HuH-7 (cell line): ENCODE measurements around the gene OLFML1.

Experiments used
- DNase-seq: peaks from one replicate; pipeline ENCODE4 v3.0.0; 2011; ENCODE audit warnings: low spot score

OLFML1 gene

DNA sequence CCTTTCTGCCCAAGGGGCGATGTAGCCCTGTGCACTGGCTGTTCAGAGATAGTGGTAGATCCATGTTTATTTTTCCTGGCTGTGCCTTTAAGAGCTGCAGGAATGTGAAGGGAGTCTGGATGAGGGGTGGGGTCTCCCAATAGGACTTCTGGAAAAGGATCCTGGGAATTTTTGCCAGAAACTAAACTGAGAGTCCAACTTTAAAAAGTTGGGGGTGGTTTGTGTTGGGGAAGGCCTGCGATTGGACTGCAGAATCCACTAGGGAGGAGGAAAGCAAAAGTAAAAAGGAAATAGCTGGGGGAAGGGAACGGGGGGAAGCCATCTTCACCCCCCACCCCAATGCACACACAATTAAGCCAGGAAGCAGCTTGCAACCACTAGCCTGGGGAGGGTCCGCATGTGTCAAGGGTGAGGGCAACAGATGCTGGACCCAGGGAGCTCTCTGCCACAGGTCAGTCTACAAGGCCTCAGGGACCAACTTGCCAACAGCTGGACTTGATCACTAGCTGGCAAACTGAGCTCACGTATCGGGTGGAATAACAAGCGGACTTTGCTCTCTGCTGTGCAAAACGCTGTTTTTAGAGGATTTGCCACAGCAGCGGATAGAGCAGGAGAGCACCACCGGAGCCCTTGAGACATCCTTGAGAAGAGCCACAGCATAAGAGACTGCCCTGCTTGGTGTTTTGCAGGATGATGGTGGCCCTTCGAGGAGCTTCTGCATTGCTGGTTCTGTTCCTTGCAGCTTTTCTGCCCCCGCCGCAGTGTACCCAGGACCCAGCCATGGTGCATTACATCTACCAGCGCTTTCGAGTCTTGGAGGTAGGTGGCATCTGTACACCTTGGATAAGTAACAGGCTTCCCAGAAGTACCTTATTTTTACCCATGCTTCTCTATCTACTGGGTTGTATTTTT is at the start of gene OLFML1:
Gene OLFML1, plus strand, starts transcription at position 321 of the 912 bp plus-strand sequence. Its CDS starts 370 bp downstream, at position 691.
- peak; percentile 23 for DNase-seq

DNA sequence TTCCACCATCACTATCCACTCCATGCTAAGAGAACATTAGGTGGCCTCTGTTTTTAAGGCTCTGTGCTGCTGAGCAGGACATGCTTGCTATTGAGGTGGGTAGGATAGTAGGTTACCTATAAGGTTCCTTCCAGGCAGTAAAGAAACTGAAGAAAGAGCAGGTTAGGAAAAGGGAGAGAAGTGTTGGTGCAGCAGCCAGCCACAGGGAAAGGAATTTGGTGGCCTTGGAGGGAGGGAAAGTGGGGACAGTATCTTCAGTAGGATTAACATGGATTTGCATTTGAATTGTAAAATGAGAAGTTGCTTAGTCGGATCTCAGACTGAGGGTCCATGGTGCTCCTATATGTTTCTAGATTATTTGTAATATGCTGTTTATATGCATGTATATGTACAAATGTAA is 49.2 kb upstream of the OLFML1 start:
- DNase-seq = no peak

GRCh38 chr11:7436657-7437056 is 48.6 kb upstream of the OLFML1 start:
- DNase-seq = no peak

DNA sequence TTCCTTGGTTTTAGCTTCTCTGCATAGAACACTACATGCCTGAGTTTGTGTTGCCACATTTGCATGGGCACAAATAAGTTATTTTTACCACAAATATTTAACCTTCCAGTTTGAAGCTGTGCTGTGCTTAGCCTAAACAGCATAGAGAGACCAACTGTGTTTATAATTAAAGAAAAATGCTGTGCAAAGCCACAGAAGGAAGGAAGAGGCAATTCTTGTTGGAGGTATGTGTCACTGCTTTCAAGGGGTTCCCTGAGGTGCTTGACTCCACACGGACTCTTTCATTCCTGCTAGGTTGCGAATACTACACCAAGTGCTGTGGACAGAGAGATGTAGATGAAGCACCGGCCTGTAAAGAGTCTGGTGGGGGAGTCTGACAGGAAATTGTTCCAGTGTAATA is 47.6 kb upstream of the OLFML1 start:
- DNase-seq = no peak

GRCh38 chr11:7439746-7440320 is 45.5 kb upstream of the OLFML1 start:
- DNase-seq = no peak

- DNase-seq = peak; percentile 66
Measured at GRCh38 chr11:7442588-7443215, 42.6 kb upstream of the OLFML1 start.

GRCh38 chr11:7444091-7444981 is 41.0 kb upstream of the OLFML1 start:
- no peak for DNase-seq

DNA sequence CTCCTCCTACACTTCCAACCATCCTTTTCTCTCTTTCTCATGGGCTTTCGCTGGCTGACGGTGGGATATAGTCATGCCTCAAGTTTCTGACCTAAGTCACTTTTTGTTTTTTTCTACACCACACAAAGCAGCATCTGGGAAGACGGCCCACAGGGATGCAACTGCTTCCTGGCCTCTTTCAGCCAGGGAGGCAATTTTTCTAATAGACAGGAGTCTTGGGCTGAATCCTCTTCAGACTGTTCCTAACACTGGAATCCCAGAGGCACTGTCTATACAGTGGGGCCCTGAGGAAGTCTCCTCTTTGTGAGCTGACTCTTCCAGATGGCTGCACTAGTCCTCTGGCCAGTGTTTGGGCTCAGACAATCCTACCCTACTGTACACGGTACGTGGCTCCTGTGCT is 39.7 kb upstream of the OLFML1 start:
- DNase-seq = no peak

- no peak for DNase-seq
Measured at GRCh38 chr11:7448201-7448600, 37.1 kb upstream of the OLFML1 start.

GRCh38 chr11:7449211-7449840 is 36.0 kb upstream of the OLFML1 start:
- DNase-seq = no peak

DNA sequence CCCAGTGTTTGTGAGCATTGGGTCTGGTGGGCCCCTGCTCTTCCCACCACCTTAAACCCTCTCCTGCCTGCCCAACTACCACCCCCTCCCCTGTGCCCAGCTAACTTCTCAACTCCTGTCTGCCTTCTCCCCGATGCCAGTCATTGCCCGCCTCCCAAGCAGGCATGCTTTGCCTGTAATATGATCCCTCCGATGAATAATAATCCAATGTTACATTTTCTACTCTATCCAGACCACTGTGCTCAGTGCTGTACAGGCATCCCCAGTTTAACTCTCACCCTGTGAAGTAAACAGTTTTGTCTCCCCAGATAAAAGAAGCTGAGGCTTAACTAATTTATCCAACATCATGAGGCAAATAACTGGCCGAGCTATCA is 35.5 kb upstream of the OLFML1 start:
- DNase-seq = no peak

- no peak for DNase-seq
Measured at GRCh38 chr11:7450836-7451235, 34.5 kb upstream of the OLFML1 start.

- DNase-seq = no peak
Measured at GRCh38 chr11:7451520-7451919, 33.8 kb upstream of the OLFML1 start.

DNA sequence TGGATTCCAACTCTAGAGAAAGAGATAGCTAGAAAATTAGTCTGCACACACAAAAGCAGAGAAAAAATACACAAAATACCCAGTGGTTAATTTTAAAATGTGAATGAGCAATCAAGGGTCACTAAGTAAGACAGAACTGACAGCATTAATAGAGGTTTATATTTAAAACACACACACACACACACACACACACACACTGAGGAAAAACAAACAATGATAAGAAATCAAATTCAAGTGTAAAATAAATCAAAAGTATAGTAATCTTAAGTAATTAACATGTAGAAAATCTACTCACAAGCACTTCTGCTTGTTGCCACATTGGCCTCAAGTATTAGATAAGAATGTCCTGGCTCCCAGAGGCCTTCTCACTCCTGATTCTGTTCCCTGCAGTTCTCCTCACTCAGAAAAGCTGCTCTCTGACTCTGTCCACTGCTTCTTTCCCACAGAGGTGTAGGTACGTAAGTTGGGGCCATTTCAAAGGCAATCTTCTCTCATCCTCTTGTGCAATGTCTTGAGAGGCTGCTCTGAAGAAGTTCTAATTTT is 33.3 kb upstream of the OLFML1 start:
- no peak for DNase-seq

GRCh38 chr11:7454854-7455253 is 30.5 kb upstream of the OLFML1 start:
- no peak for DNase-seq

DNA sequence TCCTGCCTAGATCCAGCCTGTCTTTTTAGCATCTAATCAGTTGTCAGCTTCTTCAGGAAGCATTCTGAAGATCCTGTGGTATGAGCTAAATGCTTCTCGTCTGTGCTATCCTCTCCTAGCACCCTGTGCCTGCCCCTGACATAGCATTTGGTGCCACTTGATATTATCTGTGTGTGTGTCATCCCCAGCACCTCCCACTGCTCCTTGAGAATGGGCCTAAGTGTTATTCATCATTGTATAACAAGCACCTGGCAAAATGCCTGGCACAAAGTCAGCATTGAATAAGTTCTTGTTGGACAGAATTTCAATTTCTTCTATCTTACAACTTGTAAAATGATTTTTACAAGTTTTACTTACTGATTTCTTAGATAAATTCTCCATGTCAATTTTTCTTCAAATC is 28.1 kb upstream of the OLFML1 start:
- DNase-seq = no peak

DNA sequence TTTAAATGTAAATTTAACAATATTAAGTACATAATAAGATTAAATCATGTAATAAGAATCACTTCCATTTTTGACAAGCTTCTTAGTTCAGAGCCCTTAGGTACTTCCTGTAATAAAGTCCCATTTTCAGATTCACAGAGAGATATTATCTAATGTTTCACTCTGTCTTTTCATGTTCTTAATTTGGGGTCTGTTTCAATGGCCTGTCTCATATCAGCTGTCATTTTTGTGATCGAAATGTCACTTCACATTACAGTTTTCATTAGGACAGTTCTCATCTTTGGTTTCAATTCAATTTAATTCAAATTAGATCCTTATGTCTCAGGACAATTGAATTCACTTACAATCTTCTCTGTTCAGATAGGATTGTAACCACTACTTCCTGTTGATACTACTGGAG is 22.6 kb upstream of the OLFML1 start:
- DNase-seq = no peak

GRCh38 chr11:7467652-7468051 is 17.7 kb upstream of the OLFML1 start:
- no peak for DNase-seq

DNA sequence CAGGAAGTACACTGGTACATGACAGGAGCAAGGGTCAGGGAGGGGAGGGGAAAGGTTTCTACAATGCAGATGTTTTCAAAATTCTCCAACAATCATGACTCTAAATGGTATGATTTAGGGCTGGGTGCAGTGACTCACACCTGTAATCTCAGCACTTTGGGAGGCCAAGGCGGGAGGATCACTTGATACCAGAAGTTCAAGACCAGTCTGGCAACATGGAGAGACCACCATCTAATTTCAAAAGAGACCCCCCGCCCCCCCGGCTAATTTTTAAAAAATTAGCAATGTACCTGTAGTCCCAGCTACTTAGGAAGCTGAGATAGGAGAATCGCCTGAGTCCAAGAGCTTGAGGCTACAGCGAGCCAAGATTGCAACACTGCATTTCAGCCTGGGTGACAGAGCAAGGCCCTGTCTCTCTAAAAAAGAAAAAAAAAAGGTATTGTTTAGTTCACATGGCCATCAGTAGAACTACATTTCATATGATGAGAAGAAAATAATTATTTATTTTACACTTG is 15.9 kb upstream of the OLFML1 start:
- DNase-seq = no peak

DNA sequence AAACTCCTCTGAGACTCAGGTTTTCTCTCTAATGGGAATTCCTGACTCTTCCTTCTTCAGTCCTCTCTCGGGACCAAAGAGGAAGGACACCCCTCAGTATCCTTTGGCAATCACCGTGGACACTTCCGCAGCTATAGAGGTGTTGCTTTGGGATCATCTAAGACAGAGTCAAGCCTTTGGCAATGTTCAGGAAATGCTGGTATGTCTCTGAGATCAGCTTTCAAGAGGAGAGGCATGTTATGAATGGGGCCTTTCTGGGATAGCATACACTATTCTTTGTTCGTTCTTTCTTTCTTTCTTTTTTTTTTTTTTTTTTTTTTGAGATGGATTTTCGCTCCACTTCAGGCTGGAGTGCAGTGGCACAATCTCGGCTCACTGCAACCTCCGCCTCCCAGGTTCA is 14.2 kb upstream of the OLFML1 start:
- DNase-seq = no peak

DNA sequence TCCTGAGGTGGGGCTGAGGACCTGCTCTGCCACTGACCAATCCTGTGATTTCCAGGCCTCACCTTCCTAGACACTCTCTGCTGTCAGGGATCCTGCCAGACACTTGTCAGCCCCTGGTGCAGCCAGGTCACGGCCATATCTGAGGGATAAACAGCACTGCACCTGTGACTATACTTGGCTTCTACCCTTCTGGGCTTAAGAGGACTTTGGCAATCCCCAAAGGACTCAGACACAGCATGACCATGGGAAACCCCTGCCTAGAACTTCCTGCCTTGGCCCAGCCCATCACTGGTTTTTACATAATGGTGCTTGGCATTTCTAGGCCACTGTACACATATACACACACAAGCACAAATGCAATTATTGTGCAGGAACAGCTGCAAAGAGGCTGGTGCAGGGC is 11.6 kb upstream of the OLFML1 start:
- DNase-seq = no peak
